HG02571 (cell line): ENCODE measurements around the gene RIPOR2.
"Not testable (repeated sequence)": the region's sequence is repeated elsewhere in the genome, so short reads cannot be mapped to it uniquely, and the experiment has no call there.

Experiments
- ATAC-seq: cut with Tn5 transposase; IDR thresholded peaks from one replicate; pipeline ENCODE4 v1.9.1; 2021; ENCODE audit warnings: mild to moderate bottlenecking, moderate library complexity; ENCODE audit not compliant: unreplicated experiment

Gene RIPOR2

GRCh38 chr6:24882295-24882694 lies 53.5 kb downstream of the RIPOR2 start:
- no peak for ATAC-seq

- ATAC-seq = no peak
Observed at GRCh38 chr6:24881376-24881775, 54.4 kb downstream of the RIPOR2 start.

- no peak for ATAC-seq
Observed at GRCh38 chr6:24880451-24880850, 55.3 kb downstream of the RIPOR2 start.

GRCh38 chr6:24879351-24879750 lies 56.4 kb downstream of the RIPOR2 start:
- ATAC-seq = no peak

GRCh38 chr6:24877747-24878146 lies 58.0 kb downstream of the RIPOR2 start:
- not testable (repeated sequence) for ATAC-seq

- ATAC-seq = no peak
Observed at GRCh38 chr6:24876499-24877465, 59.0 kb downstream of the RIPOR2 start.

- no peak for ATAC-seq
Observed at GRCh38 chr6:24875534-24875901, 60.2 kb downstream of the RIPOR2 start.

GRCh38 chr6:24874776-24875533 lies 60.8 kb downstream of the RIPOR2 start:
- ATAC-seq = no peak

GRCh38 chr6:24874128-24874527 lies 61.6 kb downstream of the RIPOR2 start:
- ATAC-seq = no peak

- ATAC-seq = no peak
Observed at GRCh38 chr6:24872779-24873178, 63.0 kb downstream of the RIPOR2 start.

GRCh38 chr6:24868765-24869164 lies 67.0 kb downstream of the RIPOR2 start:
- no peak for ATAC-seq

GRCh38 chr6:24867104-24867703 lies 68.6 kb downstream of the RIPOR2 start:
- no peak for ATAC-seq

- ATAC-seq = no peak
Observed at GRCh38 chr6:24865161-24865560, 70.6 kb downstream of the RIPOR2 start.

GRCh38 chr6:24864343-24864742 lies 71.4 kb downstream of the RIPOR2 start:
- ATAC-seq = no peak

- peak; percentile 61 for ATAC-seq
Observed at GRCh38 chr6:24861934-24862333, 73.8 kb downstream of the RIPOR2 start.

GRCh38 chr6:24859608-24860200 lies 76.1 kb downstream of the RIPOR2 start:
- no peak for ATAC-seq

- ATAC-seq = no peak
Observed at GRCh38 chr6:24859132-24859531, 76.6 kb downstream of the RIPOR2 start.

GRCh38 chr6:24858177-24858653 lies 77.5 kb downstream of the RIPOR2 start:
- ATAC-seq = peak; percentile 66

GRCh38 chr6:24856901-24857670 lies 78.7 kb downstream of the RIPOR2 start:
- ATAC-seq = no peak

GRCh38 chr6:24856246-24856599 lies 79.5 kb downstream of the RIPOR2 start:
- no peak for ATAC-seq
